ACC112 (cell line): ENCODE results near the gene KIF5C.

ENCODE experiments used
- H2AFZ ChIP-seq: fragments of 200-600 bp; sonication (generic); one replicate; pipeline ENCODE4 v1.6.0; 2017; ENCODE audit warnings: antibody characterized with exemption, low read length; ENCODE audit not compliant: unreplicated experiment
- H3K27ac ChIP-seq: fragments of 200-600 bp; sonication (generic); 2 replicates; pipeline ENCODE4 v1.5.1; 2014; ENCODE audit warnings: low read depth, mild to moderate bottlenecking, antibody characterized with exemption, low read length, moderate library complexity
- H3K27me3 ChIP-seq: fragments of 200-600 bp; sonication (generic); 2 replicates; pipeline ENCODE4 v1.6.1; 2014; ENCODE audit warnings: mild to moderate bottlenecking, antibody characterized with exemption, low read length, moderate library complexity, mixed read lengths; ENCODE audit not compliant: insufficient read depth
- H3K36me3 ChIP-seq: fragments of 200-600 bp; sonication (generic); 2 replicates; pipeline ENCODE4 v1.6.1; 2016; ENCODE audit warnings: mild to moderate bottlenecking, antibody characterized with exemption, low read length, moderate library complexity, mixed read lengths; ENCODE audit not compliant: insufficient read depth
- H3K4me1 ChIP-seq: fragments of 200-600 bp; sonication (generic); one replicate; pipeline ENCODE4 v1.6.1; 2016; ENCODE audit warnings: low read length, mixed read lengths; ENCODE audit not compliant: insufficient read depth, unreplicated experiment, control insufficient read depth
- H3K4me3 ChIP-seq: fragments of 200-600 bp; sonication (generic); 2 replicates; pipeline ENCODE4 v1.5.1; 2014; ENCODE audit warnings: mild to moderate bottlenecking, low read depth, low read length
- H3K79me2 ChIP-seq: fragments of 200-600 bp; sonication (generic); one replicate; pipeline ENCODE4 v1.6.0; 2016; ENCODE audit warnings: low read length; ENCODE audit not compliant: control insufficient read depth, unreplicated experiment, insufficient read depth

Gene KIF5C

GRCh38 chr2:148999451-148999921 is 124.5 kb downstream of the KIF5C start:
- no peaks in the 10 kb centered on the region for H3K79me2 ChIP-seq
- no peaks in the 10 kb centered on the region for H3K36me3 ChIP-seq
- H3K4me1 ChIP-seq = no peaks in the 10 kb centered on the region
- peaks cover 54% of the 10 kb centered on the region for H3K27me3 ChIP-seq
- H3K4me3 ChIP-seq = no peak overlapping the region
- no peak overlapping the region for H3K27ac ChIP-seq
- no peak overlapping the region for H2AFZ ChIP-seq

- H3K27me3 ChIP-seq = peaks cover 58% of the 10 kb centered on the region
- no peaks in the 10 kb centered on the region for H3K79me2 ChIP-seq
- no peak overlapping the region for H3K27ac ChIP-seq
- no peaks in the 10 kb centered on the region for H3K4me1 ChIP-seq
- H2AFZ ChIP-seq = no peak overlapping the region
- no peak overlapping the region for H3K4me3 ChIP-seq
- no peaks in the 10 kb centered on the region for H3K36me3 ChIP-seq
These were observed 125.3 kb downstream of the KIF5C start for GRCh38 chr2:149000158-149000938.

GRCh38 chr2:149001496-149001895 is 126.5 kb downstream of the KIF5C start:
- Histone ChIP-seq H3K4me3 (no peak overlapping the region), H3K4me1 (no peaks in the 10 kb centered on the region), H3K36me3 (no peaks in the 10 kb centered on the region), H3K79me2 (no peaks in the 10 kb centered on the region), H2AFZ (no peak overlapping the region), H3K27me3 (peaks cover 65% of the 10 kb centered on the region), H3K27ac (no peak overlapping the region)

- Histone ChIP-seq H3K27me3 (peaks cover 66% of the 10 kb centered on the region), H3K79me2 (no peaks in the 10 kb centered on the region), H3K4me1 (no peaks in the 10 kb centered on the region), H3K27ac (no peak overlapping the region), H3K36me3 (no peaks in the 10 kb centered on the region), H2AFZ (no peak overlapping the region), H3K4me3 (no peak overlapping the region)
These were observed 127.4 kb downstream of the KIF5C start for GRCh38 chr2:149002378-149002890.

GRCh38 chr2:149002891-149003740 is 128.1 kb downstream of the KIF5C start:
- H3K4me3 ChIP-seq = no peak overlapping the region
- H3K4me1 ChIP-seq = no peaks in the 10 kb centered on the region

GRCh38 chr2:149004836-149005235 is 129.8 kb downstream of the KIF5C start:
- Histone ChIP-seq H3K79me2 (no peaks in the 10 kb centered on the region), H2AFZ (no peak overlapping the region), H3K4me3 (no peak overlapping the region), H3K27me3 (peaks cover 68% of the 10 kb centered on the region), H3K36me3 (no peaks in the 10 kb centered on the region), H3K27ac (no peak overlapping the region), H3K4me1 (no peaks in the 10 kb centered on the region)

More at GRCh38 chr2:149002891-149003740, 128.1 kb downstream of the KIF5C start:
- no peak overlapping the region for H3K27ac ChIP-seq
- H3K36me3 ChIP-seq = no peaks in the 10 kb centered on the region
- H3K27me3 ChIP-seq = peaks cover 69% of the 10 kb centered on the region
- no peaks in the 10 kb centered on the region for H3K79me2 ChIP-seq
- H2AFZ ChIP-seq = no peak overlapping the region

- H3K27ac ChIP-seq = no peak overlapping the region
- no peak overlapping the region for H3K4me3 ChIP-seq
- no peak overlapping the region for H2AFZ ChIP-seq
- H3K27me3 ChIP-seq = peaks cover 66% of the 10 kb centered on the region
- no peaks in the 10 kb centered on the region for H3K79me2 ChIP-seq
- no peaks in the 10 kb centered on the region for H3K36me3 ChIP-seq
- no peaks in the 10 kb centered on the region for H3K4me1 ChIP-seq
These were observed 130.5 kb downstream of the KIF5C start for GRCh38 chr2:149005471-149006077.

GRCh38 chr2:149006883-149007543 is 132.0 kb downstream of the KIF5C start:
- H3K36me3 ChIP-seq = no peaks in the 10 kb centered on the region
- H3K27me3 ChIP-seq = peaks cover 62% of the 10 kb centered on the region
- no peaks in the 10 kb centered on the region for H3K4me1 ChIP-seq
- H3K4me3 ChIP-seq = no peak overlapping the region
- H2AFZ ChIP-seq = no peak overlapping the region
- no peak overlapping the region for H3K27ac ChIP-seq
- no peaks in the 10 kb centered on the region for H3K79me2 ChIP-seq

- Histone ChIP-seq H3K27me3 (peaks cover 61% of the 10 kb centered on the region), H3K79me2 (no peaks in the 10 kb centered on the region), H3K4me3 (no peak overlapping the region), H3K4me1 (no peaks in the 10 kb centered on the region), H3K27ac (no peak overlapping the region), H2AFZ (no peak overlapping the region), H3K36me3 (no peaks in the 10 kb centered on the region)
These were observed 133.4 kb downstream of the KIF5C start for GRCh38 chr2:149008381-149008780.
